Subcutaneous abdominal adipose tissue (tissue), 5 donors: ENCODE results near the gene TCTN3.
A peak's percentile ranks its signal among the peaks of the same experiment; 100 is the strongest.

ENCODE experiments used
- H3K27ac ChIP-seq: one replicate; pipeline ENCODE4 v1.7.0; 2013; ENCODE audit warnings: low read depth, mild to moderate bottlenecking, inconsistent platforms, low read length, moderate library complexity
- H3K27me3 ChIP-seq, 5 donors: one replicate each; pipeline ENCODE4 v1.7.0; 2013; ENCODE audit warnings: low read length in 5 of 5, inconsistent platforms in 1 of 5; ENCODE audit not compliant: control insufficient read depth in 5 of 5, insufficient read depth in 4 of 5
- H3K36me3 ChIP-seq, 5 donors: one replicate each; pipeline ENCODE4 v1.7.0; 2013; ENCODE audit warnings: low read length in 5 of 5; ENCODE audit not compliant: control insufficient read depth in 5 of 5, insufficient read depth in 5 of 5
- H3K4me1 ChIP-seq, 5 donors: one replicate each; pipeline ENCODE4 v1.7.0; 2013; ENCODE audit warnings: low read length in 5 of 5, mild to moderate bottlenecking in 3 of 5, moderate library complexity in 1 of 5; ENCODE audit not compliant: control insufficient read depth in 5 of 5, insufficient read depth in 5 of 5
- H3K4me3 ChIP-seq, 5 donors: one replicate each; pipeline ENCODE4 v1.7.0; 2013; ENCODE audit warnings: low read length in 5 of 5, low read depth in 1 of 5
- H3K9ac ChIP-seq, 5 donors: one replicate each; pipeline ENCODE4 v1.7.0; 2013; ENCODE audit warnings: low read length in 5 of 5, mild to moderate bottlenecking in 4 of 5, moderate library complexity in 3 of 5
- H3K9me3 ChIP-seq, 5 donors: one replicate each; pipeline ENCODE4 v1.7.0; 2013; ENCODE audit warnings: low read length in 5 of 5; ENCODE audit not compliant: control insufficient read depth in 5 of 5
- donor health status: healthy.
- donor health status: healthy.
- donor health status: healthy.
- donor health status: healthy.
- donor health status: healthy.

TCTN3 gene

DNA sequence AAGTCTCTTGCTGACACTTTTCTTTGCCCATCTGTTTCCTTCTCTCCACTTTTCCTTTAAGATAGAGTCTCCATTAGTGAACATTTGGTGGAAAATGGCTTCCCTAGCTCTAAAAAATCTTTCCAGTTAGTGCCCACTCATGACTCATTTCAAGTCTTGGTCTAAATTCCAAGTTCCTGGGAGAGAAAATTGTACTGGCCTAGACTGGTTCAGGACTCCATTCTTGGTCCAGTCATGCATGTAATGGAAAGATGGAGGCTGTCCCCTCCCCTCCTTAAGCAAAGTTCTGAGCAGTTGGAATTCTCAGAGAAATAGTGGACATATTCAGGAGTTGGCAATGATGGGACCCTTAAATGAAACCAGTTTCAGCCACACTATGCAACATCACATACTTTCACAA is 33.4 kb downstream of the TCTN3 start:
- H3K27ac ChIP-seq: no peak overlapping the region
- H3K9ac ChIP-seq: no peak overlapping the region
- no peak overlapping the region for H3K4me3 ChIP-seq
- peaks cover 3 to 37% (median 28%) of the 10 kb centered on the region in 5 donors for H3K4me1 ChIP-seq
- H3K9me3 ChIP-seq: no peaks in the 10 kb centered on the region
- H3K36me3 ChIP-seq: peaks cover 0 to 9% (median 7%) of the 10 kb centered on the region in 5 donors
- no peaks in the 10 kb centered on the region for H3K27me3 ChIP-seq

- peaks cover 2 to 21% (median 17%) of the 10 kb centered on the region in 5 donors for H3K4me1 ChIP-seq
- peak overlapping the region; percentile 73 to 95 (median 85) for H3K4me3 ChIP-seq
- peak overlapping the region in 4 of 5 donors; percentile 71 to 88 (median 80) for H3K9ac ChIP-seq
- no peaks in the 10 kb centered on the region for H3K27me3 ChIP-seq
- peaks cover 0 to 5% (median 0%) of the 10 kb centered on the region in 5 donors for H3K36me3 ChIP-seq
- H3K27ac ChIP-seq: no peak overlapping the region
- no peaks in the 10 kb centered on the region for H3K9me3 ChIP-seq
Observed at GRCh38 chr10:95657250-95657649, 36.5 kb downstream of the TCTN3 start.

GRCh38 chr10:95656291-95657164 is 37.2 kb downstream of the TCTN3 start, which contains the start of gene ALDH18A1:
ALDH18A1 (minus strand) TSS chr10:95656711; CDS start chr10:95653377, 3,334 bp downstream.
- Histone ChIP-seq H3K9ac (peak within 1 kb of the TSS; percentile 50 to 88 (median 79)), H3K27me3 (no peaks in the 10 kb centered on the region), H3K36me3 (peaks cover 3 to 11% (median 6%) of the 10 kb centered on the region in 5 donors), H3K27ac (peak within 1 kb of the TSS; percentile 44), H3K4me3 (peak within 1 kb of the TSS; percentile 80 to 95 (median 90)), H3K9me3 (peaks cover 0 to 1% (median 0%) of the 10 kb centered on the region in 5 donors), H3K4me1 (peaks cover 2 to 21% (median 17%) of the 10 kb centered on the region in 5 donors)

DNA sequence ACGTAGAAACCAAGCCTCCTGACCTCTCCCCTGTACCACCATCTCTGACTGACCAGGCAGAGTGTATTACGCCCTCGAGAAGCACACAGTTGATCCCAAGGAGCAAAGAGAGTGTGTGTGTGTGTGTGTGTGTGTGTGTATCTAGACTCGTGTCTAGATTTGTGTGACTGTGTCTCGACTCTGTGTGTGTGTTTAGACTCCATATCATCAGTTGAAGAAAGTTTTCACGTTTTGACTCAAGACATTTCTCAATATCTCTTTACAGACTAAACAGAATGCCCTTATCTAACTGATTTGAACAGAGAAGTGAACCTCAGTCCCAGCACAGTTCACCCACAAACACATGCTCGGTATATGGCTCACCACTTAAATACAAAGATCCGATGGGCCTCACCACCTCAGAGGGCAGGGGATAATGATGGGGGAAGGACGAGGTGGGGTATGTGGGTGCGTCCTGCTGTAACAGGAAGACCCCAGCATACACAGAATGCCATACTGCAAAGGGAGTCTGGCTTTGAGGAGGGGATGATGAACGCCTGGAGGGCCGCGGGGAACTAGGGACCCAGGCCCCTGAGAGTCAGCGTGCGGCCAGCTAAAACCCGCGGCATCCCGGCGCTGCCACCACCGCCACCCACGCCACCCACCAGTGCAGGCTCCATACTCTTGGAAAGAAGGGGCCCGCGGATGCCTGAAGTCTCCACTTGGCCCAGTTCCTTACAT is 38.0 kb downstream of the TCTN3 start:
- H3K27me3 ChIP-seq: no peaks in the 10 kb centered on the region

GRCh38 chr10:95653895-95654294 is 39.8 kb downstream of the TCTN3 start:
- H3K27ac ChIP-seq: no peak overlapping the region
- H3K4me1 ChIP-seq: peaks cover 2 to 21% (median 17%) of the 10 kb centered on the region in 5 donors
- H3K9ac ChIP-seq: no peak overlapping the region
- peaks cover 0 to 5% (median 0%) of the 10 kb centered on the region in 5 donors for H3K9me3 ChIP-seq
- H3K4me3 ChIP-seq: no peak overlapping the region
- H3K27me3 ChIP-seq: no peaks in the 10 kb centered on the region
- H3K36me3 ChIP-seq: peaks cover 7 to 21% (median 11%) of the 10 kb centered on the region in 5 donors

More for the DNA sequence above, 38.0 kb downstream of the TCTN3 start:
- Histone ChIP-seq H3K36me3 (peaks cover 5 to 17% (median 8%) of the 10 kb centered on the region in 5 donors), H3K4me1 (peaks cover 2 to 21% (median 17%) of the 10 kb centered on the region in 5 donors), H3K9me3 (peaks cover 0 to 5% (median 0%) of the 10 kb centered on the region in 5 donors), H3K27ac (peak overlapping the region; percentile 44), H3K9ac (peak overlapping the region; percentile 50 to 88 (median 79)), H3K4me3 (peak overlapping the region; percentile 80 to 95 (median 90))

DNA sequence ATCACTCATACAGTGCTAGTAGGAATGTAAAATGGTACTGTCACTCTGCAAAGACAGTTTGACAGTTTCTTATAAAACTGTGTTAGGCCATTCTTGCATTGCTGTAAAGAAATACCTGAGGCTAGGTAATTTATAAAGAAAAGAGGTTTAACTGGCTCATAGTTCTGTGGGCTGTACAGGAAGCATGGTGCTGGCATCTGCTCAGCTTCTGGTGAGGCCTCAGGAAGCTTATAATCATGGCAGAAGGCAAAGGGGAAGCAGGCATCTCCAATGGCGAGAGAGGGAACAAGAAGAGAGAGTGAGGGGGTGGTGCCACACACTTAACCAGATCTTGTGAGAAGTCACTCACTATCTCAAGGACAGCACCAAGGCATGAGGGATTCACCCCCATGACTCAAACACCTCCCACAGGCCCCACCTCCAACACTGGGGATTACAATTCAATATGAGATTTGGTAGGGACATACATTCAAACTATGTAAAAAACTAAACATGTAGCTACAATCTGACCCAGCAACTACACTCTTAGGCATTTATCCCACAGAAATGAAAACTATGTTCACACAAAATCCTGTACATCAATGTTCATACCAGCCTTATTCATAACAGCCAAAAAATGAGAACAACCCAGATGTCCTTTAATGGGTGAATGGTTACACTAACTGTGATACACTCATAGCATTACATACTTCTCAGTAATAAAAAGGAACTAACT is 42.2 kb downstream of the TCTN3 start:
- Histone ChIP-seq H3K36me3 (peaks cover 11 to 31% (median 23%) of the 10 kb centered on the region in 5 donors), H3K27me3 (no peaks in the 10 kb centered on the region), H3K9me3 (peaks cover 0 to 5% (median 0%) of the 10 kb centered on the region in 5 donors), H3K4me3 (no peak overlapping the region), H3K27ac (no peak overlapping the region), H3K4me1 (peaks cover 0 to 14% (median 10%) of the 10 kb centered on the region in 5 donors), H3K9ac (no peak overlapping the region)

DNA sequence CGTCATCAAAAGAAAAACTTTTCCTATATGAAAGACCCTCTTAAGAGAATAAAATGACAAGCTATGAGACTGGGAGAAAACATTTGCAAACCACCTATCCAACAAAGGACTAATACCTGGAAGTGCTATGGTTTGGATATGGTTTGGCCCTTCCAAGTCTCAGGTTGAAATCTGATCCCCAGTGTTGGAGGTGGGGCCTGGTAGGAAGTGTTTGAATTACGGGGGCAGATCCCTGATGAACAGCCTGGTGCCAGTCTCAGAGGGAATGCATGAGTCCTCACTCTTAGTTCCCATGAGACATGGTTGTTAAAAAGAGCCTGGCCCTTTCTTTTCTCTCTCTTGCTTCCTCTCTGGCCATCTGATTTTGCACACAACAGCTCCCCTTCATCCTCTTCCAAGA is 43.5 kb downstream of the TCTN3 start:
- no peak overlapping the region for H3K4me3 ChIP-seq
- no peak overlapping the region for H3K27ac ChIP-seq
- peaks cover 0 to 2% (median under 1%) of the 10 kb centered on the region in 5 donors for H3K4me1 ChIP-seq
- H3K27me3 ChIP-seq: no peaks in the 10 kb centered on the region
- peaks cover 11 to 40% (median 32%) of the 10 kb centered on the region in 5 donors for H3K36me3 ChIP-seq
- no peak overlapping the region for H3K9ac ChIP-seq
- peaks cover 0 to 5% (median 0%) of the 10 kb centered on the region in 5 donors for H3K9me3 ChIP-seq

DNA sequence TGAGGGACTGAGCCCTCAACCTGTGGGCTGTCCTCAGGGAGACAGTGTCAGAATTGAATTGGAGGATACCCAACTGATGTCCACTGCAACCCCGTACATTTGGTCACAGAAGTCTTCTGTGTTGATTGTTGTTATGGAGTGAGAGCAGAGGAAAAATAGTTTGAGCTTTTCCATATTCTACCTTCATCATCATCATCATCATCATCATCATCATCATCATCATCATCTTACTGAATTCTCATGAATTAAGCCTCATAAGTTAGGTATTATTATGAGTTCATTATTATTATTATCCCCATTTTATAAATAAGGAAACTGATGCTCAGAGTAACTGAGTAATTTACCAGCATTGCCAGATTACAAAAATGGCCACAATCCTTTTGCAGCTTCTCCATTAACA is 45.6 kb downstream of the TCTN3 start:
- Histone ChIP-seq H3K4me1 (no peaks in the 10 kb centered on the region), H3K36me3 (peaks cover 11 to 40% (median 32%) of the 10 kb centered on the region in 5 donors), H3K9me3 (peaks cover 0 to 5% (median 0%) of the 10 kb centered on the region in 5 donors), H3K9ac (no peak overlapping the region), H3K27me3 (no peaks in the 10 kb centered on the region), H3K27ac (no peak overlapping the region), H3K4me3 (no peak overlapping the region)

DNA sequence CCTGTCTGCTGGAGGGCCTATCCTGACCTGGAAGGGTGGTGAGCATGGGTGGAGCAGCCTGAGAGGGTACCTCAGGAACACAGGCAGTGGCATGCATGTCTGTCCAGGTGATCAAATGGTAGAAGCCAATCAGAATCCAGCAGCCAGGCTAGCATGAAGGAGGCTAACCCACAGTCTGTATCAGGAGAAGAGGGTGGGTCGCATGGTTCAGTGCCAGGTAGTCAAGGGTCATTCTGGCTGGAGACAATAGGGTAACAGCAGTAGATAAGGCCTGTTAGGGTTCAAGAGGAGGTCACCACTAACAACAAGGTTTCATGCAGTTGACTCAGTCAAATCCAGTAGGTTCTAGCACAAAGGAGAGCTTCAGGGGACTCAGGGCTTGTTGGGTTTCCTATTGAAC is 47.6 kb downstream of the TCTN3 start:
- Histone ChIP-seq H3K9me3 (peaks cover 0 to under 1% (median 0%) of the 10 kb centered on the region in 5 donors), H3K27ac (no peak overlapping the region), H3K27me3 (no peaks in the 10 kb centered on the region), H3K4me1 (no peaks in the 10 kb centered on the region), H3K4me3 (no peak overlapping the region), H3K9ac (no peak overlapping the region), H3K36me3 (peaks cover 10 to 43% (median 39%) of the 10 kb centered on the region in 5 donors)
